ENCODE measurements around the gene GPNMB. TPM values are rescaled to one million over a fixed set of nuclear protein-coding genes. Genes with fewer than 3 reads are reported as not detected.

The GPNMB gene
- polyA plus RNA-seq, 1 experiment = 54.5 TPM

- DNase-seq (ENCODE audit: low read depth) = no peak
- no peak overlapping the region for H3K4me3 ChIP-seq (ENCODE audit: low read depth, low read length)
- H3K36me3 ChIP-seq (ENCODE audit: control insufficient read depth, insufficient read depth, low read length) = no peaks in the 10 kb centered on the region
- ChIA-PET CTCF (interaction anchor here (0.9 to 3.7 kb wide), 5 partner anchors 10 to 98 kb away, joined by 3 to 9 read pairs (median 8); no protein-coding TSS in a partner anchor), POLR2A (no interaction called here)
- no peaks in the 10 kb centered on the region for H3K27me3 ChIP-seq (ENCODE audit: control insufficient read depth, insufficient read depth, low read length)
- TF ChIP-seq CTCF (IDR thresholded peaks at IDR 0.05; ENCODE audit: insufficient read depth, low read depth, low read length) = no peak
These were observed 36.5 kb downstream of the GPNMB start for GRCh38 chr7:23283086-23283485.

GRCh38 chr7:23284871-23285270, 38.3 kb downstream of the GPNMB start:
- H3K4me3 ChIP-seq (ENCODE audit: low read depth, low read length) = no peak overlapping the region
- no peak for TF ChIP-seq CTCF (IDR thresholded peaks at IDR 0.05; ENCODE audit: insufficient read depth, low read depth, low read length)
- no peaks in the 10 kb centered on the region for H3K27me3 ChIP-seq (ENCODE audit: control insufficient read depth, insufficient read depth, low read length)
- no peaks in the 10 kb centered on the region for H3K36me3 ChIP-seq (ENCODE audit: control insufficient read depth, insufficient read depth, low read length)
- ChIA-PET POLR2A (interaction anchor here (0.6 to 0.7 kb wide), 2 partner anchors 13 to 400 kb away, joined by 3 to 4 read pairs; no protein-coding TSS in a partner anchor), CTCF (interaction anchor here (0.9 to 1.7 kb wide), 2 partner anchors 12 to 23 kb away, joined by 3 to 9 read pairs; no protein-coding TSS in a partner anchor)
- DNase-seq (ENCODE audit: low read depth) = no peak

- POLR2A ChIA-PET = no interaction called here
These were observed 39.4 kb downstream of the GPNMB start for GRCh38 chr7:23285657-23286646.

GRCh38 chr7:23287612-23288011, 41.0 kb downstream of the GPNMB start:
- ChIA-PET CTCF (interaction anchor here (0.9 kb wide), 1 partner anchor 15 kb away, joined by 4 read pairs; no protein-coding TSS in a partner anchor), POLR2A (no interaction called here)
- Histone ChIP-seq H3K27me3 (ENCODE audit: control insufficient read depth, insufficient read depth, low read length) (no peaks in the 10 kb centered on the region), H3K4me3 (ENCODE audit: low read depth, low read length) (no peak overlapping the region), H3K36me3 (ENCODE audit: control insufficient read depth, insufficient read depth, low read length) (no peaks in the 10 kb centered on the region)
- no peak for DNase-seq (ENCODE audit: low read depth)
- TF ChIP-seq CTCF (IDR thresholded peaks at IDR 0.05; ENCODE audit: insufficient read depth, low read depth, low read length) = no peak

More at GRCh38 chr7:23285657-23286646, 39.4 kb downstream of the GPNMB start:
- no peak overlapping the region for H3K4me3 ChIP-seq (ENCODE audit: low read depth, low read length)
- CTCF ChIA-PET = interaction anchor here (0.6 to 1.2 kb wide), 3 partner anchors 11 to 737 kb away, joined by 3 to 4 read pairs (median 3); no protein-coding TSS in a partner anchor
- no peak for DNase-seq (ENCODE audit: low read depth)
- no peaks in the 10 kb centered on the region for H3K36me3 ChIP-seq (ENCODE audit: control insufficient read depth, insufficient read depth, low read length)
- H3K27me3 ChIP-seq (ENCODE audit: control insufficient read depth, insufficient read depth, low read length) = no peaks in the 10 kb centered on the region
- no peak for TF ChIP-seq CTCF (IDR thresholded peaks at IDR 0.05; ENCODE audit: insufficient read depth, low read depth, low read length)

- Histone ChIP-seq H3K4me3 (ENCODE audit: low read depth, low read length) (no peak overlapping the region), H3K36me3 (ENCODE audit: control insufficient read depth, insufficient read depth, low read length) (no peaks in the 10 kb centered on the region), H3K27me3 (ENCODE audit: control insufficient read depth, insufficient read depth, low read length) (no peaks in the 10 kb centered on the region)
- DNase-seq (ENCODE audit: low read depth) = no peak
- ChIA-PET POLR2A (no interaction called here), CTCF (interaction anchor here (1.2 to 1.5 kb wide), 2 partner anchors 15 to 17 kb away, joined by 3 read pairs; no protein-coding TSS in a partner anchor)
- no peak for TF ChIP-seq CTCF (IDR thresholded peaks at IDR 0.05; ENCODE audit: insufficient read depth, low read depth, low read length)
These were observed 44.4 kb downstream of the GPNMB start for GRCh38 chr7:23290993-23291392.
